ENCODE results near the gene TUBB2A.

TUBB2A gene

GRCh38 chr6:3118353-3119039, 38.8 kb downstream of the TUBB2A start, which contains the start of gene BPHL:
Gene BPHL (plus strand): TSS chr6:3118711. CDS start chr6:3118741, 30 bp downstream.
- FAIRE-seq, result peak; percentile 88

- no peak for FAIRE-seq
Measured at GRCh38 chr6:3117912-3118352, 39.4 kb downstream of the TUBB2A start.

- no peak for FAIRE-seq
Measured at GRCh38 chr6:3114377-3114776, 43.0 kb downstream of the TUBB2A start.

GRCh38 chr6:3109761-3110160, 47.6 kb downstream of the TUBB2A start:
- no peak for FAIRE-seq

- no peak for FAIRE-seq
Measured at GRCh38 chr6:3108746-3109414, 48.5 kb downstream of the TUBB2A start.

All from G401.6 (cell line).